ENCODE results near the gene PIK3CD. TPM values are rescaled to one million over a fixed set of nuclear protein-coding genes. Genes with fewer than 3 reads are reported as not detected.

PIK3CD gene
- total RNA-seq, 1 donor from 2014 or later: 1.8 TPM

DNA sequence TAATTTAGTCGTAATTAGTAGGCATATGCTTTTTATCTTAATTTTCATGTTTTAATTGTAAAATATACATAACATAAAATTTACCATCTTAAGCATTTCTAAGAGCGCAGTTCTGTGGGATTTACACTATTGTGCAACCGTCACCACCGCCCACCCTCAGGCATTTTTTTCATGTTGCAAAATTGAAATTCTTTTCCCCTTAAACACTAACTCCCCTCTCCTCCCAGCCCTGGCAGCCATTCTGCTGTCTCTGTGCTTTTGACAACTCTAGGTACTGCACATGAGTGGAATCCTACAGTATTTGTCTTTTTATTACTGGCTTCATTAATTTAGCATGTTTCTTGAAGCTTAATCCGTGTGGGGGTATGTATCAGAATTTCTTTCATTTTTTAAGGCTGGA lies 7.8 kb downstream of the PIK3CD start:
- no peaks in the 10 kb centered on the region for H3K9me3 Mint-ChIP-seq
- no peak overlapping the region for H3K4me3 Mint-ChIP-seq
- no peak overlapping the region for H3K27ac Mint-ChIP-seq
- H3K4me1 Mint-ChIP-seq (ENCODE audit: unreplicated experiment): peaks cover 3% of the 10 kb centered on the region
- H3K27me3 Mint-ChIP-seq: peaks cover 35% of the 10 kb centered on the region
- TF ChIP-seq, protein P1, sequence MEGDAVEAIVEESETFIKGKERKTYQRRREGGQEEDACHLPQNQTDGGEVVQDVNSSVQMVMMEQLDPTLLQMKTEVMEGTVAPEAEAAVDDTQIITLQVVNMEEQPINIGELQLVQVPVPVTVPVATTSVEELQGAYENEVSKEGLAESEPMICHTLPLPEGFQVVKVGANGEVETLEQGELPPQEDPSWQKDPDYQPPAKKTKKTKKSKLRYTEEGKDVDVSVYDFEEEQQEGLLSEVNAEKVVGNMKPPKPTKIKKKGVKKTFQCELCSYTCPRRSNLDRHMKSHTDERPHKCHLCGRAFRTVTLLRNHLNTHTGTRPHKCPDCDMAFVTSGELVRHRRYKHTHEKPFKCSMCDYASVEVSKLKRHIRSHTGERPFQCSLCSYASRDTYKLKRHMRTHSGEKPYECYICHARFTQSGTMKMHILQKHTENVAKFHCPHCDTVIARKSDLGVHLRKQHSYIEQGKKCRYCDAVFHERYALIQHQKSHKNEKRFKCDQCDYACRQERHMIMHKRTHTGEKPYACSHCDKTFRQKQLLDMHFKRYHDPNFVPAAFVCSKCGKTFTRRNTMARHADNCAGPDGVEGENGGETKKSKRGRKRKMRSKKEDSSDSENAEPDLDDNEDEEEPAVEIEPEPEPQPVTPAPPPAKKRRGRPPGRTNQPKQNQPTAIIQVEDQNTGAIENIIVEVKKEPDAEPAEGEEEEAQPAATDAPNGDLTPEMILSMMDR (conservative IDR thresholded peaks at IDR 0.05): no peak
- DNase-seq (ENCODE audit: extremely low spot score, unreplicated experiment): no peak
- H3K36me3 Mint-ChIP-seq: no peaks in the 10 kb centered on the region

- TF ChIP-seq, protein P1 (conservative IDR thresholded peaks at IDR 0.05): no peak
- Mint-ChIP-seq H3K36me3 (no peaks in the 10 kb centered on the region), H3K27me3 (peaks cover 20% of the 10 kb centered on the region), H3K4me1 (ENCODE audit: unreplicated experiment) (peaks cover 3% of the 10 kb centered on the region), H3K27ac (no peak overlapping the region), H3K9me3 (no peaks in the 10 kb centered on the region), H3K4me3 (no peak overlapping the region)
- DNase-seq (ENCODE audit: extremely low spot score, unreplicated experiment): no peak
Observed at GRCh38 chr1:9663257-9663656, 11.7 kb downstream of the PIK3CD start.

GRCh38 chr1:9665193-9665592 lies 13.7 kb downstream of the PIK3CD start:
- Mint-ChIP-seq H3K27me3 (peaks cover 20% of the 10 kb centered on the region), H3K36me3 (no peaks in the 10 kb centered on the region), H3K4me1 (ENCODE audit: unreplicated experiment) (no peaks in the 10 kb centered on the region), H3K27ac (no peak overlapping the region), H3K9me3 (no peaks in the 10 kb centered on the region), H3K4me3 (no peak overlapping the region)
- TF ChIP-seq, protein P1 (conservative IDR thresholded peaks at IDR 0.05): no peak
- DNase-seq (ENCODE audit: extremely low spot score, unreplicated experiment): no peak

DNA sequence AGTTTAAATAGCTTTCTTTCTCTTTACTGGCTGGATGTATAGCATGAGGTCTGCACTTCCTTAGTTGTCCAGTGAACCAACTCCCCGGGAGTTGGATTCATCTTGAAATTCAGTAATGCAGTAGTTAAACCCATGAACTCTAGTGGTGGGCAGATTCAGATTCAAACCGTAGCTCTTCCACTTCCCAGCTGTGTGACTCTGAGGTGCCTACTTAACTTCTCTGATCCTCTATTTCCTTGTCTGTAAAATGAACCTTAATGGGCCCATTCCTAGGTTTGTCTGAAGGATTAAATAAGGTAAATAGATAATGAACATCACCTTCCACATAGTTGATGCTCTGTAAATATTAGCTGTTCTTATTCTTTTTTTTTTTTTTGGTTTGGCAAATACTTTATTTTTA lies 16.5 kb downstream of the PIK3CD start:
- Mint-ChIP-seq H3K36me3 (no peaks in the 10 kb centered on the region), H3K4me3 (no peak overlapping the region), H3K4me1 (ENCODE audit: unreplicated experiment) (no peaks in the 10 kb centered on the region), H3K27ac (no peak overlapping the region), H3K9me3 (no peaks in the 10 kb centered on the region), H3K27me3 (peaks cover 13% of the 10 kb centered on the region)
- no peak for DNase-seq (ENCODE audit: extremely low spot score, unreplicated experiment)
- TF ChIP-seq, protein P1 (conservative IDR thresholded peaks at IDR 0.05): no peak

GRCh38 chr1:9670085-9670484 lies 18.6 kb downstream of the PIK3CD start:
- Mint-ChIP-seq H3K27me3 (peaks cover 11% of the 10 kb centered on the region), H3K27ac (no peak overlapping the region), H3K9me3 (no peaks in the 10 kb centered on the region), H3K36me3 (no peaks in the 10 kb centered on the region), H3K4me3 (no peak overlapping the region), H3K4me1 (ENCODE audit: unreplicated experiment) (no peaks in the 10 kb centered on the region)
- no peak for DNase-seq (ENCODE audit: extremely low spot score, unreplicated experiment)
- TF ChIP-seq, protein P1 (conservative IDR thresholded peaks at IDR 0.05): no peak

Data from type B pancreatic cell (in vitro differentiated cells).